ENCODE results near the gene PCDHAC1. TPM values are rescaled to one million over a fixed set of nuclear protein-coding genes. Genes with fewer than 3 reads are reported as not detected.

PCDHAC1 gene
- total RNA-seq, 1 experiment from 2014 or later, result not detected

DNA sequence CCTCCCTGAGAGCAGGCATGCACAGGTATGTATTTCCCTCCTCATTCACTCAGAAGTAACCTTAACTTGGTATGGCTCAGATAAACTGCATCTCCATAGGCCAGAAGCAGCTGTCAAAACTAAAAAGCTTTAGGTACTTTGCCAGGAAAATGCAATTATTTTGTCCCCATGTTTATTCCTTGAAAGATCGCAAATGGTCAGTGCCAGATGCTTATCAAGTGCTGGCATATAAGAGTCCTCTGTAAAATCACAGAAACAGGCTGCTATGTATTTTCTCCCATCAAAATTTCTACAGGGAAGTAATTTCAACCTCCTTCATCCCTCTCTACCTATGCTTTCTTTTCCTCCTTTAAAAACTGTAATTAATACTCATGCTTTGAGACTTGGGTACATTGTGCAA is 52.9 kb downstream of the PCDHAC1 start:
- DNase-seq, result no peak
- H3K27me3 ChIP-seq (replicated peaks; ENCODE audit: control insufficient read depth, insufficient read depth, low read length), result no peaks in the 10 kb centered on the region
- Mint-ChIP-seq H3K36me3 (ENCODE audit: insufficient read depth, unreplicated experiment) (no peaks in the 10 kb centered on the region), H3K4me3 (ENCODE audit: unreplicated experiment) (no peak overlapping the region), H3K4me1 (ENCODE audit: low read depth, unreplicated experiment) (no peaks in the 10 kb centered on the region), H3K27me3 (ENCODE audit: insufficient read depth, unreplicated experiment) (peaks cover 6% of the 10 kb centered on the region), H3K9me3 (ENCODE audit: unreplicated experiment) (no peaks in the 10 kb centered on the region), H3K27ac (ENCODE audit: unreplicated experiment) (no peak overlapping the region)
- no TSS peak for BruUV-seq (replicated peaks)
- H3K4me3 ChIP-seq (ENCODE audit: low read depth, low read length), result no peak overlapping the region
- ChIA-PET CTCF (no interaction called here), POLR2A (no interaction called here)
- TF ChIP-seq, protein P1, sequence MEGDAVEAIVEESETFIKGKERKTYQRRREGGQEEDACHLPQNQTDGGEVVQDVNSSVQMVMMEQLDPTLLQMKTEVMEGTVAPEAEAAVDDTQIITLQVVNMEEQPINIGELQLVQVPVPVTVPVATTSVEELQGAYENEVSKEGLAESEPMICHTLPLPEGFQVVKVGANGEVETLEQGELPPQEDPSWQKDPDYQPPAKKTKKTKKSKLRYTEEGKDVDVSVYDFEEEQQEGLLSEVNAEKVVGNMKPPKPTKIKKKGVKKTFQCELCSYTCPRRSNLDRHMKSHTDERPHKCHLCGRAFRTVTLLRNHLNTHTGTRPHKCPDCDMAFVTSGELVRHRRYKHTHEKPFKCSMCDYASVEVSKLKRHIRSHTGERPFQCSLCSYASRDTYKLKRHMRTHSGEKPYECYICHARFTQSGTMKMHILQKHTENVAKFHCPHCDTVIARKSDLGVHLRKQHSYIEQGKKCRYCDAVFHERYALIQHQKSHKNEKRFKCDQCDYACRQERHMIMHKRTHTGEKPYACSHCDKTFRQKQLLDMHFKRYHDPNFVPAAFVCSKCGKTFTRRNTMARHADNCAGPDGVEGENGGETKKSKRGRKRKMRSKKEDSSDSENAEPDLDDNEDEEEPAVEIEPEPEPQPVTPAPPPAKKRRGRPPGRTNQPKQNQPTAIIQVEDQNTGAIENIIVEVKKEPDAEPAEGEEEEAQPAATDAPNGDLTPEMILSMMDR (IDR thresholded peaks at IDR 0.05; ENCODE audit: insufficient read depth in 1 of 2, low read depth in 1 of 2, low read length in 1 of 2, severe bottlenecking in 1 of 2, unreplicated experiment in 1 of 2), result no peak
- no peaks in the 10 kb centered on the region for H3K9me3 ChIP-seq
- no peaks in the 10 kb centered on the region for H3K4me1 ChIP-seq
- no peaks in the 10 kb centered on the region for H3K36me3 ChIP-seq (ENCODE audit: control insufficient read depth, insufficient read depth, low read length)
- intact Hi-C loops (cut with micrococcal nuclease; ENCODE audit: unreplicated experiment), result no loop called here

Other genes with a start within 250 kb of the PCDHAC1 start
- gene HARS1, start 234.9 kb upstream of the PCDHAC1 start, total RNA-seq (2022), result 82.4 and 83.5 TPM in 2 replicates
- gene HARS2, start 234.8 kb upstream of the PCDHAC1 start, total RNA-seq (2022), result 36.5 and 38.6 TPM in 2 replicates
- 73.1 and 76.6 TPM in 2 replicates for gene ZMAT2, start 225.9 kb upstream of the PCDHAC1 start, total RNA-seq (2022)
- 0.07 TPM in 1 of 2 replicates, not detected in the other for gene PCDHA1, start 140.2 kb upstream of the PCDHAC1 start, total RNA-seq (2022)
- gene PCDHA2, start 131.4 kb upstream of the PCDHAC1 start, total RNA-seq (2022), result not detected in 2 replicates
- not detected in 2 replicates for gene PCDHA3, start 125.2 kb upstream of the PCDHAC1 start, total RNA-seq (2022)
- 0.07 TPM in 1 of 2 replicates, not detected in the other for gene PCDHA4, start 119.2 kb upstream of the PCDHAC1 start, total RNA-seq (2022)
- not detected in 2 replicates for gene PCDHA5, start 104.7 kb upstream of the PCDHAC1 start, total RNA-seq (2022)
- gene PCDHA6, start 98.3 kb upstream of the PCDHAC1 start, total RNA-seq (2022), result 0.09 TPM in 1 of 2 replicates, not detected in the other
- gene PCDHA7, start 92.0 kb upstream of the PCDHAC1 start, total RNA-seq (2022), result not detected in 2 replicates
- not detected in 2 replicates for gene PCDHA8, start 85.1 kb upstream of the PCDHAC1 start, total RNA-seq (2022)
- gene PCDHA9, start 77.9 kb upstream of the PCDHAC1 start, total RNA-seq (2022), result not detected in 2 replicates
- 0.02 and 0.07 TPM in 2 replicates for gene PCDHA10, start 70.4 kb upstream of the PCDHAC1 start, total RNA-seq (2022)
- not detected in 2 replicates for gene PCDHA11, start 57.3 kb upstream of the PCDHAC1 start, total RNA-seq (2022)
- not detected in 2 replicates for gene PCDHA12, start 51.0 kb upstream of the PCDHAC1 start, total RNA-seq (2022)
- gene PCDHA13, start 44.2 kb upstream of the PCDHAC1 start, total RNA-seq (2022), result not detected in 2 replicates
- gene PCDHAC2, start 40.2 kb downstream of the PCDHAC1 start, total RNA-seq (2022), result not detected in 2 replicates
- gene PCDHB1, start 125.1 kb downstream of the PCDHAC1 start, total RNA-seq (2022), result not detected in 2 replicates
- 0.20 and 0.21 TPM in 2 replicates for gene PCDHB2, start 168.3 kb downstream of the PCDHAC1 start, total RNA-seq (2022)
- gene PCDHB3, start 174.2 kb downstream of the PCDHAC1 start, total RNA-seq (2022), result not detected in 2 replicates
- gene PCDHB4, start 195.5 kb downstream of the PCDHAC1 start, total RNA-seq (2022), result not detected in 2 replicates
- not detected in 2 replicates for gene PCDHB5, start 208.9 kb downstream of the PCDHAC1 start, total RNA-seq (2022)
- not detected in 2 replicates for gene PCDHB6, start 223.8 kb downstream of the PCDHAC1 start, total RNA-seq (2022)
- gene PCDHB7, start 246.3 kb downstream of the PCDHAC1 start, total RNA-seq (2022), result not detected in 2 replicates